ENCODE data around the gene ZNF385B.
"Not testable (repeated sequence)": the region's sequence is repeated elsewhere in the genome, so short reads cannot be mapped to it uniquely, and the experiment has no call there.

The ZNF385B gene

GRCh38 chr2:179629776-179630175 lies 231.6 kb downstream of the ZNF385B start:
- not testable (repeated sequence) for DNase-seq (ENCODE audit: low spot score)

- DNase-seq (ENCODE audit: low spot score), result no peak
These were observed 235.2 kb downstream of the ZNF385B start for GRCh38 chr2:179626261-179626660.

GRCh38 chr2:179622635-179623300 lies 238.6 kb downstream of the ZNF385B start:
- DNase-seq (ENCODE audit: low spot score), result no peak

- DNase-seq (ENCODE audit: low spot score), result no peak
These were observed 239.3 kb downstream of the ZNF385B start for GRCh38 chr2:179622112-179622511.

- DNase-seq (ENCODE audit: low spot score), result no peak
These were observed 241.4 kb downstream of the ZNF385B start for GRCh38 chr2:179619947-179620467.

GRCh38 chr2:179614121-179614520 lies 247.3 kb downstream of the ZNF385B start:
- DNase-seq (ENCODE audit: low spot score), result no peak

GRCh38 chr2:179613701-179614100 lies 247.7 kb downstream of the ZNF385B start:
- no peak for DNase-seq (ENCODE audit: low spot score)

GRCh38 chr2:179613299-179613651 lies 248.1 kb downstream of the ZNF385B start:
- DNase-seq (ENCODE audit: low spot score), result no peak

- no peak for DNase-seq (ENCODE audit: low spot score)
These were observed 248.7 kb downstream of the ZNF385B start for GRCh38 chr2:179612591-179613298.

- no peak for DNase-seq (ENCODE audit: low spot score)
These were observed 249.3 kb downstream of the ZNF385B start for GRCh38 chr2:179612108-179612507.

- no peak for DNase-seq (ENCODE audit: low spot score)
These were observed 255.3 kb downstream of the ZNF385B start for GRCh38 chr2:179606141-179606540.

- no peak for DNase-seq (ENCODE audit: low spot score)
These were observed 256.1 kb downstream of the ZNF385B start for GRCh38 chr2:179605341-179605740.

- no peak for DNase-seq (ENCODE audit: low spot score)
These were observed 256.8 kb downstream of the ZNF385B start for GRCh38 chr2:179604598-179604997.

GRCh38 chr2:179602452-179602851 lies 259.0 kb downstream of the ZNF385B start:
- DNase-seq (ENCODE audit: low spot score), result no peak

GRCh38 chr2:179596018-179596417 lies 265.4 kb downstream of the ZNF385B start:
- no peak for DNase-seq (ENCODE audit: low spot score)

- DNase-seq (ENCODE audit: low spot score), result no peak
These were observed 266.1 kb downstream of the ZNF385B start for GRCh38 chr2:179595284-179595683.

GRCh38 chr2:179594268-179595112 lies 266.9 kb downstream of the ZNF385B start:
- no peak for DNase-seq (ENCODE audit: low spot score)

GRCh38 chr2:179593323-179593722 lies 268.1 kb downstream of the ZNF385B start:
- DNase-seq (ENCODE audit: low spot score), result no peak

GRCh38 chr2:179592167-179592936 lies 269.1 kb downstream of the ZNF385B start:
- DNase-seq (ENCODE audit: low spot score), result no peak

GRCh38 chr2:179591690-179592089 lies 269.7 kb downstream of the ZNF385B start:
- no peak for DNase-seq (ENCODE audit: low spot score)

GRCh38 chr2:179588486-179589145 lies 272.8 kb downstream of the ZNF385B start:
- DNase-seq (ENCODE audit: low spot score), result no peak
